SK-N-SH (cell line): ENCODE data around the gene DDIAS.

ENCODE experiments used
- RAD21 ChIP-seq: IDR thresholded peaks from 2 replicates; pipeline ENCODE4 v1.6.1; 2012; ENCODE audit warnings: mild to moderate bottlenecking, low read length
- TAF1 ChIP-seq: IDR thresholded peaks from 2 replicates; pipeline ENCODE4 v1.6.1; 2012; ENCODE audit warnings: low read depth, mild to moderate bottlenecking, low read length, moderate library complexity, borderline replicate concordance

- no peak for TF ChIP-seq TAF1
- no peak for TF ChIP-seq RAD21
Observed at GRCh38 chr11:82975882-82976281, 74.3 kb downstream of the DDIAS start.
